ENCODE data around the gene TREML2.
"Not testable (repeated sequence)": the region's sequence is repeated elsewhere in the genome, so short reads cannot be mapped to it uniquely, and the experiment has no call there.

TREML2 gene, protein sequence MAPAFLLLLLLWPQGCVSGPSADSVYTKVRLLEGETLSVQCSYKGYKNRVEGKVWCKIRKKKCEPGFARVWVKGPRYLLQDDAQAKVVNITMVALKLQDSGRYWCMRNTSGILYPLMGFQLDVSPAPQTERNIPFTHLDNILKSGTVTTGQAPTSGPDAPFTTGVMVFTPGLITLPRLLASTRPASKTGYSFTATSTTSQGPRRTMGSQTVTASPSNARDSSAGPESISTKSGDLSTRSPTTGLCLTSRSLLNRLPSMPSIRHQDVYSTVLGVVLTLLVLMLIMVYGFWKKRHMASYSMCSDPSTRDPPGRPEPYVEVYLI

GRCh38 chr6:41200901-41201763 is at the start of gene TREML2:
Gene TREML2, minus strand, starts transcription at chr6:41201149. Its CDS starts 141 bp downstream, at chr6:41201008.
- no peak for DNase-seq (ENCODE audit: low read depth in 2 of 2, low spot score in 1 of 2)

- DNase-seq (ENCODE audit: low read depth in 2 of 2, low spot score in 1 of 2): no peak
Observed at GRCh38 chr6:41247882-41248705, 47.1 kb upstream of the TREML2 start.

DNA sequence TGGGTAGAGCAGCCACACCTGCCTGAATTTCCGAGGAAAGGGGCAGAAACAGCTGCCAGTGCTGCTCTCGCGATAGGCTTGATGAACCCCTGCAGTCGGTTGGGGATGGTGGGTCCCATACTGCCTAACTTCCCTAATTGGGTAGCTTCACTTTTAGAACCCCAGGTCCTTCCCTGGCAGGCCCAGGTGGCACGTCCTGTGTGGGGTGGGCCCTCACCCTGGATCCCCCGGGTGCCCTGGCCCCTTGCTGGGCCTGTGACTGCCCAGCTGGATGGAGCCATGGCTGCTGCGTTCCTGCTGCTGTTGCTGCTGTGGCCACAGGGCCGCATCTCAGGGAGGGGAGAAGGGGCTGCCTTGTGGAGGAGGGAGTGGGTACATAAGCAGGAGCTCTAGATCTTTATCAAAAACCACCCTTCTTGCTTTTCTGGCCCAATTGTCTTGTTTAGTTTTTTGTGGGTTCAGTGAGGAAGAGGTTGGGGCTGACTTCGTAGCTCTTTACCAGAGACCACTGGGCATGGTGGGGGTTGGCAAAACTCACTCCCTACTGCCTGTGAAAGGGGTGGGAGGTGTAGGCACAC is 46.4 kb upstream of the TREML2 start:
- no peak for DNase-seq (ENCODE audit: low read depth in 2 of 2, low spot score in 1 of 2)

- not testable (repeated sequence) for DNase-seq (ENCODE audit: low read depth in 2 of 2, low spot score in 1 of 2)
Observed at GRCh38 chr6:41246529-41246928, 45.6 kb upstream of the TREML2 start.

- DNase-seq (ENCODE audit: low read depth in 2 of 2, low spot score in 1 of 2): no peak
Observed at GRCh38 chr6:41239467-41240159, 38.7 kb upstream of the TREML2 start.

- DNase-seq (ENCODE audit: low read depth in 2 of 2, low spot score in 1 of 2): no peak
Observed at GRCh38 chr6:41237128-41237527, 36.2 kb upstream of the TREML2 start.

DNA sequence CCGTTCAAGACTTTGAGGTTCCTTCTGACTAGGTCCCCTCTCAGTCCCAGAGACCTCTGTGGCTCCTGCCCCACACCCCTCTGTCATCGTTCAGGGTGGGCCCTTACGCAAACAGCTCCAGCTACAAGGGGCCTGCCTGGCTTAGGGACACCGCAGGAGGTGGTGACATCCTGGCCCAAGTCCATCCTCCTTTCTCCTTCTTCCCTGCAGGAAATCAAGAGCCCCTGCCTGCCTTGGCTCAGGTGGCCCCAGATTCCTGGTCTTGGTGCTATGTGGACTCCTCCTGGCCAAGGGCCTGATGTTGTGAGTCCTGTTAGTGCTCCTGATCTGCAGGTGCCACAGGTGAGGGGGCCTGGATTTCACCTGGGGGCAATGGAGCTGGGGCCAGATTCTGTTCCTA is 35.3 kb upstream of the TREML2 start:
- no peak for DNase-seq (ENCODE audit: low read depth in 2 of 2, low spot score in 1 of 2)

DNA sequence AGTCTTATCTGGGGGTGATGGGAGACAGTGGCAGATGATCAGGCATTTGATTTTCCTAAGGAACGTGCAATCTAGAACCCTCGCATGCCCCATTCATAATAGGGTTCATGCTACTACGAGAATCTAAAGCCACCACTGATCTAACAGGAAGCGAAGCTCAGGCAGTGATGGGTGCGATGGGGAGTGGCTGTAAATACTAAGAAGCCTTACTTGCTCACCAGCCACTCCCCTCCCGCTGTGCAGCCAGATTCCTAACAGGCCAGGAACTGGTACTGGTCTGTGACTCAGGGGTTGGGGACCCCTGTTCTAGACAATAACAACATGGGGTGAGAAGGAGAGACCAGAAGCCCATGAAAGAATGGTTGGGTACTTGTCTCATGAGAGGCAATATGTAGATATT is 31.7 kb upstream of the TREML2 start:
- no peak for DNase-seq (ENCODE audit: low read depth in 2 of 2, low spot score in 1 of 2)

DNA sequence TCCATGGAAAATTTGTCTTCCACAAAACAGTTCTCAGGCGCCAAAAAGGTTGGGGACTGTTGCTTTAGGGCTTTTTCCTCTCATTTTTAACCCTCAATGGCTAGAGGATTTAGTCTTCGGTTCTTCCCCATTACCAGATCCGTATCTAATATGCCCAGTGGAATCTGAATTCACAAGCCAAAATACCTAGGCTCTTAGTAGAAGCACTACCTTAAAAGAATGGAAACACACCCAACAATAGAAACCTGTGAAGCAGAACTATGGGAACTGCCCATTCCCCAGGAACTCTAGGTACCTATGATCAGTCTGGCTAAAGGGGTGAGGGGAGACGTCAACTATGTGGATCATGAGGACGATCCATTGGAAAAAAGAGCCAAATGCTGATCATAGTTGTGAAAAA is 30.3 kb upstream of the TREML2 start:
- no peak for DNase-seq (ENCODE audit: low read depth in 2 of 2, low spot score in 1 of 2)

DNA sequence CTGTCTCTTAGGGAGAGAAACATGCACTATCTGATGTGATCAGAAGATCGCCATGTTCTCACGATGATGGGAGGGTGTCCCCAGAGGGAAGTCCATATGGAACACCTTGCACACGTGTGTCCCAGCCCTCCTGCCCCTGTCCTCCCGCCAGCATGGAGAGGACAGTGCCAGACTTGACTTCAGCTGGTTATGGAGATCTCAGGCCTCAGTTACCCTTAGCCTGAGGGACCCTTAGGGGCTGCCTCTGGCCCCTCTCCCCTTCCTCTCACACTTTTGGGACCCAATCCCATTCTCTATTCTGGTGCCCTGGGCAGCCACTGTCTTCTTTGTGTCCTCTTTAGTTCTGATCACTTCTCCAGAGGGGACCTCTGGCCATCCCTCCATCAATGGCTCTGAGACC is 28.8 kb upstream of the TREML2 start:
- DNase-seq (ENCODE audit: low read depth in 2 of 2, low spot score in 1 of 2): no peak

DNA sequence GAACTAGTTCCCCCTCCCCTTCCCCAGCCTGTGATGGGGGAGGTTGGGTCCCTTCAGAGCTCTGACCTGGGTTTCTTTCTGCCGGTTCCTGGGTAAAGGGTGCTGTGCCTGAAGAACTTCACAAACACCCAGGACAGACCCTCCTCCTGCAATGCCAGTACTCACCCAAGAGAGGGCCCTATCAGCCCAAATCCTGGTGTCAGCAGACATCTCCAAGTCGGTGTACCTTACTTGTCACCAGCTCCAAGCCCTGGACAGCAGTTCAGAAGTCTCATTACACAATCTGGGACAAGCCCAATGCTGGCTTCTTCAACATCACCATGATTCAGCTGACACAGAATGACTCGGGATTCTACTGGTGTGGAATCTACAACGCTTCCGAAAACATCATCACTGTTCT is 27.7 kb upstream of the TREML2 start:
- no peak for DNase-seq (ENCODE audit: low read depth in 2 of 2, low spot score in 1 of 2)

- no peak for DNase-seq (ENCODE audit: low read depth in 2 of 2, low spot score in 1 of 2)
Observed at GRCh38 chr6:41228096-41228495, 27.1 kb upstream of the TREML2 start, which contains the start of gene TREML4. Gene TREML4, plus strand, starts transcription at chr6:41228349. Its CDS starts 79 bp downstream, at chr6:41228428.

DNA sequence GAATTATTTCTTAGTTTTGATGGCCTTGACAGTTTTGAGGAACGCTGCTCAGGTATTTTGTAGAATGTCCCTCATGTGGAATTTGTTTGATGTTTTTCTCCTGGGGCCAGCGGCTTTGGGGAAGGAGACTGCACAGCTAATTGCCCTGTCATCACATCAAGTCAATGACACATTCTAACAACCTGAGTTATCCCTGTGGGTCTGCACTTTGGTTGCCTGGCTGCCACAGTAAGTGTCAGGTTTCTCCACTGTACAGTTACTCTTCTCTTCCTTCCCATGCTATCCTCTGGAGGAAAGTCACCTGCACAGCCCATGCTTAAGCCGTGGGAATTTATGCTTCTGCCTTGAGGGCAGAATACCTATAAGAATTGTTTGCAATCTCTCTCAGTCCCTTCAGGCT is 25.8 kb upstream of the TREML2 start:
- no peak for DNase-seq (ENCODE audit: low read depth in 2 of 2, low spot score in 1 of 2)

DNA sequence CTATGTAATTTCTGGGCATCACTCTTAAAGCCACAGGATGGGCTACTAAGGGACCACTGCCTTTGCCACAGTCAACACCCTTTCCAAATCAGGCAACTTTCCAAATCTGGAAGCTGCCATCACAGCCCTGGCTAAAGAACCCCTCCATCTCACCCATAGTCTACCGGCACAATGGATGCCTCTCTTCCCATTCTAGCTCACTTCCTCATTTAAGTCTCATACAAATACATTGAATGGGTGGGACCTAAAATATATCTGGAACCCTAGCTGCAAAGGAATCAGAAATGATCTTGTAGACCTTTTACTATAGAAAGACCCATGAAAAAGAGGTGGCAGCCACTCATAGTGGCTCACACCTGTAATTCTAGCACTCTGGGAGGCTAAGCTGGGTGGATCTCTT is 23.9 kb upstream of the TREML2 start:
- no peak for DNase-seq (ENCODE audit: low read depth in 2 of 2, low spot score in 1 of 2)

GRCh38 chr6:41222513-41222912 is 21.6 kb upstream of the TREML2 start:
- DNase-seq (ENCODE audit: low read depth in 2 of 2, low spot score in 1 of 2): no peak

- no peak for DNase-seq (ENCODE audit: low read depth in 2 of 2, low spot score in 1 of 2)
Observed at GRCh38 chr6:41222045-41222444, 21.1 kb upstream of the TREML2 start.

DNA sequence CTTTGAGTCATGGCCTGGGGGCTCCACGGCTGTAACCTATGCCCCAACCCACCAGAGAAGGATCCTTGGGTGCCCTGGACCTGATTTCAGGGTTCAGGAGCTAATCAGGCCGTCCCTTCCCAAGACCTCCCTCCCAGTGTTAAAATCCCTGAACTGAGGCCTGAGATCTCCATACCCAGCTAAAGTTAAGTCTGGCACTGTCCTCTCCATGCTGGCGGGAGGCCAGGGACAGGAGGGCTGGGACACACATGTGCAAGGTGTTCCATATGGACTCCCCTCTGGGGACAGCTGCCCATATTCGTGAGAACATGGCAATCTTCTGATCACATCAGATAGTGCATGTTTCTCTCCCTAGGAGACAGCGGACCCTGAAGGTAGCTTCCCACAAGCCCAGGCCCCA is 15.7 kb upstream of the TREML2 start:
- no peak for DNase-seq (ENCODE audit: low read depth in 2 of 2, low spot score in 1 of 2)

GRCh38 chr6:41215777-41216176 is 14.8 kb upstream of the TREML2 start:
- no peak for DNase-seq (ENCODE audit: low read depth in 2 of 2, low spot score in 1 of 2)

DNA sequence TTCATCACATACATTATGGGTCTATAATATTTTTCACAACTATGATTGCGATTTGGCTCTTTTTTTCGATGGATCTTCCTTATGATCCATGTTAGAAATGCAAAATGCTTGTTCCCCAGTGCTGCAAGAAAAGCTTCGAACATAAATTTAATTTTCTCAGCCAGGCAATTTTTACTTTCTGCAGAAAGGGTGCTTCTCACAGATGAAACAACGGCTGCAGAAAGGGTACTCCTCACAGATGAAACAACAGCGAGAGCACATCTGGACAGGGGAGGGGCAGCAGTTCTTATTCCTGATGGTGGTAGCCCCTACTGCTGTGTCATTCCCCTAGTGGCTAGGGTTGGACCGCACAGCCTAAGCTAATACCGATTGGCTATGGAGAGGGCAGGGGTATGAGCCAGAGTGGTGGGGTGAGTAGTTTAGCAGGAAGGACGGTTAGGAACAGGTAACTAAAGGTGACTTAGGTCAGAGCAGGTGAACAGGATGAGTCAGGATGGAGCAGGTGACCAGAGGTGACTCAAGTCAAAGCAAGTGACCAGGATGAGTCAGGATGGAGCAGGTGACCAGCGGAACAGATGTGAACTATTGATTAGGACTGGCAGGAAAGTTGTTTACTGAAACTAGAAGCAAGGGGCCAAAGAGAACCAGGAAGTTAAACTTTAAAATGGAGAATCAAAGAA is 13.8 kb upstream of the TREML2 start:
- no peak for DNase-seq (ENCODE audit: low read depth in 2 of 2, low spot score in 1 of 2)

Data from stimulated activated CD8-positive, alpha-beta memory T cell treated with anti-CD3 and anti-CD28 coated beads, Interleukin-4, amount 100 ng/mL, for 1 hour (primary cell).